Activated T-cell treated with anti-CD3 and anti-CD28 coated beads for 24 hours (primary cell): ENCODE results near the gene CPA4.

Experiments
- DNase-seq: peaks from one replicate; pipeline ENCODE4 v3.0.0-alpha.2; 2020; ENCODE audit warnings: low read depth

CPA4 gene

GRCh38 chr7:130274983-130275591 is 17.9 kb upstream of the CPA4 start:
- DNase-seq: no peak

GRCh38 chr7:130275826-130276297 is 17.1 kb upstream of the CPA4 start:
- no peak for DNase-seq

- peak; percentile 40 for DNase-seq
Observed at GRCh38 chr7:130276796-130277762, 15.9 kb upstream of the CPA4 start.

- no peak for DNase-seq
Observed at GRCh38 chr7:130277763-130278643, 15.0 kb upstream of the CPA4 start.

GRCh38 chr7:130278860-130279259 is 14.1 kb upstream of the CPA4 start:
- DNase-seq: no peak

GRCh38 chr7:130279286-130279685 is 13.7 kb upstream of the CPA4 start:
- no peak for DNase-seq

GRCh38 chr7:130279906-130280305 is 13.1 kb upstream of the CPA4 start:
- DNase-seq: no peak

- no peak for DNase-seq
Observed at GRCh38 chr7:130281260-130281659, 11.7 kb upstream of the CPA4 start.

- no peak for DNase-seq
Observed at GRCh38 chr7:130286881-130287280, 6.1 kb upstream of the CPA4 start.

GRCh38 chr7:130288168-130288567 is 4.8 kb upstream of the CPA4 start:
- DNase-seq: no peak

- no peak for DNase-seq
Observed at GRCh38 chr7:130288829-130289228, 4.1 kb upstream of the CPA4 start.

- no peak for DNase-seq
Observed at GRCh38 chr7:130289478-130289877, 3.5 kb upstream of the CPA4 start.

- no peak for DNase-seq
Observed at GRCh38 chr7:130290745-130291144, 2.2 kb upstream of the CPA4 start.

GRCh38 chr7:130293521-130293920 is 560 bp downstream of the CPA4 start:
- no peak for DNase-seq

- DNase-seq: no peak
Observed at GRCh38 chr7:130294314-130294713, 1.4 kb downstream of the CPA4 start.

GRCh38 chr7:130296221-130296951 is 3.4 kb downstream of the CPA4 start:
- DNase-seq: no peak

- no peak for DNase-seq
Observed at GRCh38 chr7:130297628-130298543, 4.9 kb downstream of the CPA4 start.

GRCh38 chr7:130298544-130299326 is 5.8 kb downstream of the CPA4 start:
- no peak for DNase-seq

- no peak for DNase-seq
Observed at GRCh38 chr7:130299866-130300265, 6.9 kb downstream of the CPA4 start.
